BE2C (cell line): ENCODE measurements around the gene CCR4.

Experiments
- DNase-seq: peaks from one replicate; pipeline ENCODE4 v3.0.0-alpha.2; 2020
- H3K27me3 ChIP-seq: fragments of 250-450 bp; sonication (Bioruptor Pico); 2 replicates; pipeline ENCODE4 v1.5.1; 2020; ENCODE audit warnings: mild to moderate bottlenecking
- H3K36me3 ChIP-seq: fragments of 250-450 bp; sonication (Bioruptor Pico); 2 replicates; pipeline ENCODE4 v1.5.1; 2020; ENCODE audit warnings: mild to moderate bottlenecking
- H3K4me1 ChIP-seq: fragments of 250-450 bp; sonication (Bioruptor Pico); 2 replicates; pipeline ENCODE4 v1.5.1; 2020
- H3K4me3 ChIP-seq: 2 replicates; pipeline ENCODE4 v1.5.1; 2011; ENCODE audit warnings: low read depth, low read length
- H3K9me3 ChIP-seq: fragments of 250-450 bp; sonication (Bioruptor Pico); 2 replicates; pipeline ENCODE4 v1.5.1; 2020
- TF ChIP-seq, protein P1 (sequence below): IDR thresholded peaks from 2 replicates; pipeline ENCODE4 v1.5.1; 2012; ENCODE audit warnings: mild to moderate bottlenecking, low read depth, low read length

CCR4 gene

DNA sequence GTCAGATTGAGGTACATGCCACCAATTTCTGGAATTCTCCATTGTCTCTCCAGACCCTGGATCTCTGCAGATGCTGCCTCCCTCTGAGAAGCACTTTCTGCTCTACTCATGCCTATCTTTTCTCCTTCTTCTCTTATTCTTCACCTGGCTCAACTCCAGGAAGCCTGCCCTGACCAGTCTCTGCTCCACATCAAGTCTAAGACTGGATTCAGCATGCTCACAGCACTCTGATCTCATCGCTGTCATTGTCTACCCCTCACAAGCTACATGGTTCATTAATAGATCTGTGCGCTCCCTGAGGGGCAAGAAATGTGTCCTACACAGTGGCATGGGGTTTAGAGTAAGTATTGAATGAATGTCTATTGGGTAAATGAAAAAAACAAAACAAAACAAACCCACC, 38.7 kb downstream of the CCR4 start:
- H3K4me1 ChIP-seq: no peaks in the 10 kb centered on the region
- TF ChIP-seq, protein P1, sequence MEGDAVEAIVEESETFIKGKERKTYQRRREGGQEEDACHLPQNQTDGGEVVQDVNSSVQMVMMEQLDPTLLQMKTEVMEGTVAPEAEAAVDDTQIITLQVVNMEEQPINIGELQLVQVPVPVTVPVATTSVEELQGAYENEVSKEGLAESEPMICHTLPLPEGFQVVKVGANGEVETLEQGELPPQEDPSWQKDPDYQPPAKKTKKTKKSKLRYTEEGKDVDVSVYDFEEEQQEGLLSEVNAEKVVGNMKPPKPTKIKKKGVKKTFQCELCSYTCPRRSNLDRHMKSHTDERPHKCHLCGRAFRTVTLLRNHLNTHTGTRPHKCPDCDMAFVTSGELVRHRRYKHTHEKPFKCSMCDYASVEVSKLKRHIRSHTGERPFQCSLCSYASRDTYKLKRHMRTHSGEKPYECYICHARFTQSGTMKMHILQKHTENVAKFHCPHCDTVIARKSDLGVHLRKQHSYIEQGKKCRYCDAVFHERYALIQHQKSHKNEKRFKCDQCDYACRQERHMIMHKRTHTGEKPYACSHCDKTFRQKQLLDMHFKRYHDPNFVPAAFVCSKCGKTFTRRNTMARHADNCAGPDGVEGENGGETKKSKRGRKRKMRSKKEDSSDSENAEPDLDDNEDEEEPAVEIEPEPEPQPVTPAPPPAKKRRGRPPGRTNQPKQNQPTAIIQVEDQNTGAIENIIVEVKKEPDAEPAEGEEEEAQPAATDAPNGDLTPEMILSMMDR: no peak
- no peaks in the 10 kb centered on the region for H3K9me3 ChIP-seq
- DNase-seq: no peak
- no peaks in the 10 kb centered on the region for H3K36me3 ChIP-seq
- no peak overlapping the region for H3K4me3 ChIP-seq
- H3K27me3 ChIP-seq: no peaks in the 10 kb centered on the region

- Histone ChIP-seq H3K4me3 (no peak overlapping the region), H3K4me1 (no peaks in the 10 kb centered on the region), H3K27me3 (no peaks in the 10 kb centered on the region), H3K9me3 (no peaks in the 10 kb centered on the region), H3K36me3 (no peaks in the 10 kb centered on the region)
- TF ChIP-seq, protein P1: no peak
- DNase-seq: no peak
These were observed 40.3 kb downstream of the CCR4 start for GRCh38 chr3:32991781-32992180.

DNA sequence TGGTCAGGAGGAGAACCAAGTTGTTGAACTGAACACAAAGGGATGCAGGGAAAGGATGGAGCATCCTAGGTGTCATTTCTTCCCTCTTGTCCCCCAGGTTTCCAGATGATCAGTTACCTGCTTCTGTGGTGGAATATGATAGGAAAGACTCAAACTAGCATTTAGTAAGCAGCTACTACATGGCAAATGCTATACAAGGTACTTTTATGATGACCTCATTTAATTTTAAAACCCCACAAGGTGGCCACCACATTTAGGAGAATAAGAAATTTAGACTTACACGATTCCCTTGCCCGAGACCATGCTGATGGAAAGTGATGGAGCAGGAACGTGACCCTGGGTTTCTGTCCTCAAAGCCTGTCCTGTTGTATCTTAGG, 40.9 kb downstream of the CCR4 start:
- Histone ChIP-seq H3K4me3 (no peak overlapping the region), H3K4me1 (no peaks in the 10 kb centered on the region), H3K27me3 (no peaks in the 10 kb centered on the region), H3K36me3 (no peaks in the 10 kb centered on the region), H3K9me3 (no peaks in the 10 kb centered on the region)
- no peak for DNase-seq
- TF ChIP-seq, protein P1: no peak

DNA sequence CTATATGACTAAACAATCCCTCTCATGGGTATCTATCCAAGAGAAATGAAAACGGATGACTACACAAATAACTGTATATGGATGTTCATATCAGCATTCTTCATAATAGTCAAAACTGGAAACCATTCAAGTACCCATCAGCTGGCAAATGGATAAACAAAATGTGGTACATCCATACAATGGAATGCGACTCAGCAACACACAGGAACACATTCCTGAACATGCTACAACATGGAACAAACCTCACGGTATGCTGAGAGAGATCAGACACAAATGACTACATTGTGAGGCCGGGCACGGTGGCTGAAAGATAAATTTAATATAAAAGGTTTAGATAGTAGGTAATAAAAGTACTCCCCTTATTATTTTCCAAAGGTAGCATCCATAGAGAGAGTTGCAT, 42.6 kb downstream of the CCR4 start:
- H3K36me3 ChIP-seq: no peaks in the 10 kb centered on the region
- H3K9me3 ChIP-seq: no peaks in the 10 kb centered on the region
- TF ChIP-seq, protein P1: no peak
- H3K4me1 ChIP-seq: no peaks in the 10 kb centered on the region
- H3K4me3 ChIP-seq: no peak overlapping the region
- DNase-seq: no peak
- H3K27me3 ChIP-seq: no peaks in the 10 kb centered on the region

GRCh38 chr3:32995098-32995497, 43.7 kb downstream of the CCR4 start:
- Histone ChIP-seq H3K36me3 (no peaks in the 10 kb centered on the region), H3K4me3 (no peak overlapping the region), H3K4me1 (no peaks in the 10 kb centered on the region), H3K9me3 (no peaks in the 10 kb centered on the region), H3K27me3 (no peaks in the 10 kb centered on the region)
- TF ChIP-seq, protein P1: no peak
- DNase-seq: no peak

GRCh38 chr3:32996048-32996754, 44.8 kb downstream of the CCR4 start:
- no peaks in the 10 kb centered on the region for H3K27me3 ChIP-seq
- no peaks in the 10 kb centered on the region for H3K36me3 ChIP-seq
- H3K4me1 ChIP-seq: no peaks in the 10 kb centered on the region
- no peaks in the 10 kb centered on the region for H3K9me3 ChIP-seq
- no peak overlapping the region for H3K4me3 ChIP-seq
- TF ChIP-seq, protein P1: no peak
- no peak for DNase-seq
